ENCODE measurements around the gene DEAF1. TPM values are rescaled to one million over a fixed set of nuclear protein-coding genes. Genes with fewer than 3 reads are reported as not detected.

DEAF1 gene
- total and polyA plus RNA-seq, 2 donors (not counting 3 experiments of a cell fraction or from before 2014, with no cell fraction given), result 43.6 to 55.7 TPM

- no peak overlapping the region for H3K9ac ChIP-seq (replicated peaks; ENCODE audit: extremely low read depth, insufficient read depth, low read length)
- dilution Hi-C loops (cut with MboI; ENCODE audit: extremely low pct_ligation_motif_present, low sequenced_read_pairs), result no loop called here
- ChIA-PET CTCF (no interaction called here), POLR2A (no interaction called here)
- no peaks in the 10 kb centered on the region for H3K27me3 ChIP-seq (ENCODE audit: control insufficient read depth in 2 of 2, insufficient read depth in 2 of 2, low read length in 2 of 2)
- no peaks in the 10 kb centered on the region for H3K9me3 ChIP-seq (replicated peaks; ENCODE audit: control insufficient read depth, insufficient read depth, low read length)
- BruUV-seq (replicated peaks), result no TSS peak
- H3K36me3 ChIP-seq (ENCODE audit: control insufficient read depth in 2 of 2, extremely low read depth in 1 of 2, insufficient read depth in 2 of 2, low read length in 2 of 2), result peaks cover 19 to 73% of the 10 kb centered on the region in 2 experiments
- no peak for FAIRE-seq
- no peak overlapping the region for H3K27ac ChIP-seq (ENCODE audit: insufficient read depth, low read depth, low read length)
- DNase-seq (ENCODE audit: low read depth, low spot score), result no peak
- H3K4me1 ChIP-seq (ENCODE audit: control insufficient read depth, extremely low read depth, insufficient read depth, low read length), result no peaks in the 10 kb centered on the region
- intact Hi-C loops (cut with micrococcal nuclease), result no loop called here
- H3K9me1 ChIP-seq (replicated peaks; ENCODE audit: control insufficient read depth, extremely low read depth, insufficient read depth, low read length), result no peaks in the 10 kb centered on the region
- no peak overlapping the region for H3K4me2 ChIP-seq (ENCODE audit: insufficient read depth, low read length)
- no peaks in the 10 kb centered on the region for H3K79me2 ChIP-seq (ENCODE audit: control insufficient read depth, insufficient read depth, low read length)
- TF ChIP-seq CTCF (IDR thresholded peaks at IDR 0.05; ENCODE audit: extremely low read depth in 1 of 2, insufficient read depth in 1 of 2, low read depth in 1 of 2, low read length in 2 of 2) (no peak), MYC (IDR thresholded peaks at IDR 0.05; ENCODE audit: low read depth, low read length) (no peak), MAX (IDR thresholded peaks at IDR 0.05; ENCODE audit: insufficient read depth, insufficient read length) (no peak), POLR2A (IDR thresholded peaks at IDR 0.05; ENCODE audit: low read depth, low read length) (no peak), FOS (IDR thresholded peaks at IDR 0.05; ENCODE audit: borderline replicate concordance, insufficient read depth, low read length) (no peak), EZH2 (IDR thresholded peaks at IDR 0.05; ENCODE audit: borderline replicate concordance, low read depth, low read length, severe bottlenecking) (no peak), POLR2AphosphoS5 (IDR thresholded peaks at IDR 0.05; ENCODE audit: insufficient read depth, low read depth, low read length) (no peak), GATA2 (IDR thresholded peaks at IDR 0.05; ENCODE audit: insufficient read depth, insufficient read length, low read depth, low read length) (no peak), JUN (IDR thresholded peaks at IDR 0.05; ENCODE audit: borderline replicate concordance, insufficient read depth, insufficient read length, low read depth) (no peak)
- no peak overlapping the region for H3K4me3 ChIP-seq (replicated peaks in 1 of 3; ENCODE audit: insufficient read depth in 1 of 3, low read depth in 1 of 3, low read length in 3 of 3)
- H4K20me1 ChIP-seq (replicated peaks; ENCODE audit: control insufficient read depth, extremely low read depth, insufficient read depth, low read length), result no peaks in the 10 kb centered on the region
- H2AFZ ChIP-seq (ENCODE audit: low read depth, low read length), result no peak overlapping the region
Observed at GRCh38 chr11:607020-607780, 87.8 kb downstream of the DEAF1 start.

Data from endothelial cell of umbilical vein (primary cell).